ENCODE results near the gene POU6F2.

Gene POU6F2

DNA sequence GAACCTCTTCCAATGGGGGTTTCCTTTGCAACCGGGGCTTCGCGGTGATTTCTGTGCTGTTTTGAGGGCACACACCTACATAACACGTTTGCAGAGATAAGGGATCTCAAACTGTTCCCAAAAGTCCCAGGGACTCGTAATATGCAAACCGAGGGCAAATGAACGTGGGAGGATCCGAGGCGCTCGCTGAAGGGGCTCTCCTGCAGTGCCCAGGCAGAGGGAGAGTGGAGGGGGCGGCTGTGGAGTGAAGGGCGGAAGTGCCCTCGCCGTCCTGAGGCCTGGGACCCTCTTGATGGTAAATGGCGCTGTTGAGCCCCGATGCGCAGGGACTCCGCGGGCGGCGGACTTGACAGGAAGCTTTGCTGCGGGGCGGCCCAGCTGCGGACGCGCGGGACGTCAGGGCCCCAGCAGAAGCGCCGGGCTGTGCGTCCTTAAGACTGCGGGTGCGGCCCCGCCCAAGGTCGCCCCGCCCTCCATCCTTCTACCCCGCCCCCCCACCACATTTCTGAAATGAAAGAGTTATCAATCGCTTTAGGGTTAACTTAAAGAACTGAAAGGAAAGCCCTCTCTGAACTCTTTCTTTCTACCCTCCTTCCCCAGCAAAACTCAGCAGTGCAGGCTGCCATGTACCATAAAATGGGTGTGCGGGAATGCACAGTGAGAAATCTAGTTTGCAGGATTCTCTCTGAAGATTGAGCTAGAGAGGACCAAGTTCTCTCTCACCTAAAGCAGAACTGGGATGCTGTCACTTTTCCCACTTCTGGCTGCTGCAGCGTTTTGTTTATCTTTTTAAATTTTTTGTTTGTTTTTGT is 436.7 kb downstream of the POU6F2 start:
- DNase-seq = peak; percentile 19

GRCh38 chr7:39415091-39415787 is 437.5 kb downstream of the POU6F2 start:
- DNase-seq = no peak

- no peak for DNase-seq
These were observed 439.2 kb downstream of the POU6F2 start for GRCh38 chr7:39416866-39417265.

DNA sequence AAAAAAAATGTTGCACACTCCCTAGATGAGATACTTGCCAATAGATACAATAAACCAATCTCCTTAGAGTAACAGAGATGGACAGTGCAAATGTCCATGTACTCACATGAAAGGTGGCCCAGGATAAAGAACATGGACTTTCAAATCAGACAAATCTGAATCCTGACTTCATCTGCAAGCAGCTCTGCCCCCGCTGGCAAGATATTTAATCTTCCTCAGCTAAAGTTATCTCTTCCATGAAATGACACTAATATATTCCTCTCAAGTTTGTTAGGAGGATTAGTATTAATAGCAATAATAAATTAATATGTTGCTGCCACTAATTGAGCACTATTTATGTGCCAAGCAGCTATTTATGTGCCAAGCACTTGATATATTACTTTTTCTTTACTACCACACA is 439.9 kb downstream of the POU6F2 start:
- no peak for DNase-seq

DNA sequence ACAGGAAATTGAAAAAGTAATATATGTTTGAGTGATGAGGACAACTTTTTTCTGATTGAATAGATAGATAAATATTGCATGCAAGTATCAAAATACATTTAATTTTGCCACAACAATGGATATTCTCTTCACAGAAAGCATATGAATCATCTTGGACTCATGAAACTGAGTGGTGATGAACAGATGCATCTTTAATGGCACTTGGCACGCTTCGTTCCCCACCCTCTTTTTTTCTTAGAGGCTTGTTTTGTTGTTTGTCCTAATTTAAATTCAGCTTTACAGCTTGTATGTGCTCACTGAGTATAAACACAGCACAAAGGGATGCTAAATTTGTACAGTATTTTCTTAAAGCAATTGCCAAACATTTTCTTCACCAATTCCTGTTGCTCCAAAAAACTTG is 443.5 kb downstream of the POU6F2 start:
- DNase-seq = no peak

GRCh38 chr7:39421661-39422060 is 444.0 kb downstream of the POU6F2 start:
- no peak for DNase-seq

DNA sequence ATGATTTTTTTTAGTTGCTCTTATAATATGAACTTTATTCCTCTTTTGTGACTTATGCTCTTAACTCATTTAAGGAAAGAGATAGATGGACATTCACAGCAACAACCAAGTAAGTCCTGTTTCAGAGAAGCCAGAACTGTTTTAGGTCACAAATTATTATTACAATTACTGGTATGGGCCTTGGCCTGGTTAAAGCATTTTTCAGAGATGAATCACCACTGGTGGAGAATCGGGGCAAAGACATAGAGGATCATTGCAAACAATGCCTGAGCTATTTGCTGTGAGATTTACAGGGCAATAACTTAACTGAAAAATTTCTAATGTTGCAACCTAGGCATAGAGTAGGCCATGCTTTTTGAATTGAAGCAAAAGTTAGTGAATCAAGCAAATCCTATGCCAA is 450.5 kb downstream of the POU6F2 start:
- no peak for DNase-seq

DNA sequence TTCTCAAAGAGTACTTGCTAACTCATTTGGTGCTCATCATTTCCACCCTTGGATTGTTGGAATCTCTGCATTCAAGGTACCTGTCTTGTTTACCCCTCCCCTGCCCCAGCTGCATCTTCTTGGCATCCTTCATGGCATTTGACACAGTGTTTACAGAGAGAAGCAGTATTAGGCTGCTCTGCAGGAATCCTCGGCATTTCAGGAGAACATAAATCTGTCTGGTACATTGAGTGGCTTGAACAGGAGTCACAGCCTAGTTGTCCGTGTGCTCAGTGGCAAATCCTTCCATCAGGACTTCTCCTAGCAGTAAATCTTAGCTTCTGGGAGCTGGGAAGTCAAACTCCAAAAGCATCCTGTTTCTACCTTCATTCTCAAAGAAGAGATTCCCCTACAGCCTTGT is 451.7 kb downstream of the POU6F2 start:
- no peak for DNase-seq

DNA sequence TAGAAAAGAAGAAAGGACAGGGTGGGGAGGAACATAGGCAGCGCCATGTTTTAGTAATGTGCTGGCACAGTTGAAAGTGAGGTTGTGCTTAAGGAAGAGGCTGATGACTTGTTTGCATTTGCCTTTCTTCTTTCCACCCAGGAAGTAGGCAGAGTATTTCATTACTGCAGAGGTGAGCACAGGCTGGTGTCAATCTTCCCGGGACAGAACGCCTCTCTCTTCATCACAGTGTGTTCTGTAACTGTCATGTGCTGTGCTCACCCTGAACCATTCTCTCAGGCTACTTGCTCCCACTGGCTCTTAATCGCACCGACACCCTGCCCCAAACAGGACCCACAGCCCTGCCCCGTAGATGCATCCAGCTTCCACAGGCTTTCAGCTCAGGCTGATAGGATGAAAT is 452.7 kb downstream of the POU6F2 start:
- DNase-seq = no peak

DNA sequence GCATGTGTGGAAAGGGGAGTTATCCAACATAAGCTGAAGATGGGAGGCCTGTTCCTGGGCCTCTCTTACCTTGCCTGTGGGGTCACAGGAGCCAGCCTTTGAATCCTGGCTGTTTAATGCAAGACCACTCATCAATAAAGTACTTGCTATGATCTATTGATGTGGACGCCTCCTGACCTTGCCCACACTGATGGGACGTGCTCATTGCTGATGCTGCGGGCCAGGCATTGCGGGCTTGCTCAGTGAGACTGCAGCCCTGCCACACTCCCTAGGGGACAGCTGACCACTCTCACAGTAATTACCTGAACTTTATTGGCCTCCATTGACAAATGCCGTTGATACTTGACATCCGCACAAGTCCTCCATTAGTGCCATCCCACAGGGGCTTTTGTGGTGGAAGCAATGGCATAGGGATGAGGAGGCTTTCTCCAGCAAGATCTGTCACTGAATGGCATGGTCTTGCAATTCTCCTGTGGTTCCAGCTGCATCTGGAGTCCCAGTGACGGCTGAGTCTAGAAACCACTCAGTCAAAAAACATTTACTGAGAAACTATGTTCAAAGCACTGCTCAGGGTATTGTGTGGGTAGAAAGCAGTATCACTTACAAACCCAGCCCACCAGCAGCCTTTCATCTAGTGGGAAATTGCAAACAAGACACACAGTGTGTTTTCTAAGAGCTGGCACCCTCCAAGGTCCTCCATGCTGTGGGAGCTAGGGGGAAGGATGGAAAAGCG is 453.4 kb downstream of the POU6F2 start:
- no peak for DNase-seq

- DNase-seq = no peak
These were observed 454.7 kb downstream of the POU6F2 start for GRCh38 chr7:39432368-39432767.

DNA sequence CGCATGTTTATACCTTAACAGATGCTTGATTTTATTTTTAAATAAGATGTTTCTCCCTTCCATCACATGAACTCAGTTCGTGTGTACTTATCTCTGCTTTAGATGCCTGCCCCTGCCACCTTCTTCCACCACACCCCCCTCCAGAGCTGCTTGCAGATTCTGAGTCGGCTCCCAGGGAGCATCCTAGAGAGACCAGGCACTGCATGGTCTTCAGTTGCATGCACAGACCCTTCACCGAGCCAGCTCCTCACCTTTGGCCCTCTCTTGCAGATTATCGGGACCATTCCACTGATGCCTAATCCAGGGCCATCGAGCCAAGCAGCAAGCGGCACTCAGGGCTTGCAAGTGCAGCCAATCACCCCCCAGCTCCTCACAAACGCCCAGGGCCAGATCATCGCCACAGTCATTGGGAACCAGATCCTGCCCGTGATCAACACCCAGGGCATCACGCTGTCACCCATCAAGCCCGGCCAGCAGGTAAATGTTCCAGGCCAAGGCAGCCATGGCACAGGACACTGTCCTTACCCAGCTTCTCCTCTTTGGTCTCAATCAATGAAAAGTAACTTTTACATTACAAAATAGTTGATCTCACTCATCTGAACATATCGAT is 455.2 kb downstream of the POU6F2 start:
- DNase-seq = no peak

- DNase-seq = no peak
These were observed 455.8 kb downstream of the POU6F2 start for GRCh38 chr7:39433550-39433949.

GRCh38 chr7:39434012-39434411 is 456.3 kb downstream of the POU6F2 start:
- no peak for DNase-seq

GRCh38 chr7:39446546-39446945 is 468.8 kb downstream of the POU6F2 start:
- no peak for DNase-seq

- no peak for DNase-seq
These were observed 474.2 kb downstream of the POU6F2 start for GRCh38 chr7:39451901-39452300.

DNA sequence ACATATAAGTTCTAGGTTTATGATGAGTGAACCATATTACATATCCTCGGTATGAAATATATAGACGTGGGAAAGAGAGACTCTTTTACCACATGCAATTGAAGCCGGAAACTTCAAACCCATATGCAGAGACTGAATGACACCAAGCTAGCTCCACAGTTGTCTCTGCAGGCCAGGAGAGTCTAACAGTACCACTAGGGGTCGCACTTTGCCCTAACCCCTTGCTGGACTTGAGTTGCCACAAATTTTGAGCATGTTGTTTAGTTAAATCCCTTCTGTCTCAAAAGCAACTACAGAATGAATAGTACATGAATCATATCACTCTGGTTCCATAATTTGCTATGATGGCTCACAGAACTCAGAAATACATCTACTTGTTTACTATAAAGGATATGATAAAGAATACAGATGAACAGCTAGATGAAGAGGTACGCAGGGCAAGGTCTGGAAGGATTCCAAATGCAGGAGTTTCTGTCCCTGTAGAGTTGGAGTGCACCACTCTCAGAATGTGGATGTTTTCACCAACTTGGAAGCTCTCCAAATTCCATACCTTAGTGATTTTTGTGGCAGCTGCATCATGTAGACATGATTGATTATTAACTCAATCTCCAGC is 476.1 kb downstream of the POU6F2 start:
- peak; percentile 4 for DNase-seq

- no peak for DNase-seq
These were observed 480.5 kb downstream of the POU6F2 start for GRCh38 chr7:39458061-39458745.

- DNase-seq = no peak
These were observed 481.9 kb downstream of the POU6F2 start for GRCh38 chr7:39459636-39460035.

GRCh38 chr7:39460486-39460885 is 482.8 kb downstream of the POU6F2 start:
- DNase-seq = no peak

DNA sequence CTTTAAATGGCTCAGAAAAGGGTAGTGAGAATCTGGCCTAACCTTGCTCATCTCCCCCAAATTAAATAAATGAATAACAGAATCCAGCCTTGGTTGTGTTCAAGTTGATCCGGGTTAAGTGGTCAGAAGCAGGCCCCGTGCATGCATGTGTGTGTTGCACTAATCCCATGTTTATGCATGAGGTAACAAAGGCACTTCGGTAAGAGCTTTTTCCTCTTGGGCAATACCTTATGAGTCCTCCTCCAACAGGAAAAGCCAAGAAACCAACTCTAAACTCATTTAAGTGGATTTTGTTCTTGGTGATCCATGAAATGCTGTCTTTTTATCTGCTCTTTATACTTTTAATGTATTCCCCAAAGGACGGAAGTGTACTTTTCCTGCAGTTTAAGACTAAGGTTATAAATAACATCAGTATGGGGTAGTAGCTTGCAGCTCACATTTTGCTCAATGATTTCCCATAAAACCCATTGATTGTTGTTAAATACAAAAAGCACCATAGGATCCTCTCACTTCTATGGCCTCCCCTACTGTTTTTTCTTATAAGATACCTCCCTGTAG is 483.6 kb downstream of the POU6F2 start:
- DNase-seq = no peak

DNA sequence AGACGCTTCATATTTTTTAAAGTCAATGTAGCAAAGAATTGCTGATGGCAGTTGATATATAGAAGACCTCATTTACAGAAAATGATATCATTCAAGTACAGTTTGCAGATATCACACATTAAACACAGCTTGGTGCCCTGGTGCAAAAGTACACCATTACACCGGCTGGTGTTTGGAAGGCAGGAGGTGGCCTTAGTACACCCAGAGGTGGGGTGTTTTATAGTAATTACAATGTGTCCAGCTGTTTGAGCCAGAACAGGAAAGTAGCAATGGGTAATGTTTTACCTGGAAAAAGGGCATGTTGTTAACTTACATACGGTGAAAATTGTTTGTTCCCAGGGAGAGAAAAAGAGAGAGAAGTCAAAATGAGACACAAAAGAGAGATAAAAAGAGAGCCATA is 485.5 kb downstream of the POU6F2 start:
- no peak for DNase-seq
